ENCODE data around the gene MTMR11. TPM values are rescaled to one million over a fixed set of nuclear protein-coding genes. Genes with fewer than 3 reads are reported as not detected.

The MTMR11 gene
- total RNA-seq, 1 donor from 2014 or later: 5.4 TPM

Other genes with a start within 250 kb of the MTMR11 start
- not detected in 2 replicates for gene FCGR1A, start 154.2 kb downstream of the MTMR11 start, total RNA-seq
- gene BOLA1, start 37.3 kb downstream of the MTMR11 start, total RNA-seq: 16.3 and 17.9 TPM in 2 replicates
- 16.0 and 17.5 TPM in 2 replicates for gene SV2A, start 19.0 kb downstream of the MTMR11 start, total RNA-seq
- 107 and 114 TPM in 2 replicates for gene SF3B4, start 9.1 kb downstream of the MTMR11 start, total RNA-seq
- 9.0 and 11.9 TPM in 2 replicates for gene OTUD7B, start 73.8 kb upstream of the MTMR11 start, total RNA-seq
- gene VPS45, start 130.9 kb upstream of the MTMR11 start, total RNA-seq: 29.6 and 32.7 TPM in 2 replicates
- 70.0 and 71.3 TPM in 2 replicates for gene PLEKHO1, start 213.0 kb upstream of the MTMR11 start, total RNA-seq

All from T-helper 2 cell treated with Interferon-gamma antibody and Interleukin-4, amounts not matched to agents 100 ng/mL and 5 ng/mL, for 36 hours (primary cell).